ENCODE measurements around the gene TEX22.

DNA sequence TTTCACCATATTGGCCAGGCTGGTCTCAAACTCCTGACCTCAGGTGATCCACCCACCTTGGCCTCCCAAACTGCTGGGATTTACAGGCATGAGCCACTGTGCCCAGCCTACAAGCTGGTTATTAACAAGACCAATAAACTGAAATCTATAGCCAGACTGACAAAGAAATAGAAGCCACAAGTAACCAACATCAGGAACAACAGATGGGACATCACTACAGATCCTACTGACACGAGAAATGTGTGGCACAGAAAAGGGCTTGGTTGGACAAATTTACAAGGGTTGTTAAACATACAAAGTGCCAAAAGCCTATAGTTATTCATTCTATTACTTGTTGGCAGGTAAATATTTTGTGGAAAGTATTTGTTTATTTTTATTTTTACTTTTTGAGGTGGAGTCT, 32.9 kb downstream of the TEX22 start:
- TF ChIP-seq, protein P1, sequence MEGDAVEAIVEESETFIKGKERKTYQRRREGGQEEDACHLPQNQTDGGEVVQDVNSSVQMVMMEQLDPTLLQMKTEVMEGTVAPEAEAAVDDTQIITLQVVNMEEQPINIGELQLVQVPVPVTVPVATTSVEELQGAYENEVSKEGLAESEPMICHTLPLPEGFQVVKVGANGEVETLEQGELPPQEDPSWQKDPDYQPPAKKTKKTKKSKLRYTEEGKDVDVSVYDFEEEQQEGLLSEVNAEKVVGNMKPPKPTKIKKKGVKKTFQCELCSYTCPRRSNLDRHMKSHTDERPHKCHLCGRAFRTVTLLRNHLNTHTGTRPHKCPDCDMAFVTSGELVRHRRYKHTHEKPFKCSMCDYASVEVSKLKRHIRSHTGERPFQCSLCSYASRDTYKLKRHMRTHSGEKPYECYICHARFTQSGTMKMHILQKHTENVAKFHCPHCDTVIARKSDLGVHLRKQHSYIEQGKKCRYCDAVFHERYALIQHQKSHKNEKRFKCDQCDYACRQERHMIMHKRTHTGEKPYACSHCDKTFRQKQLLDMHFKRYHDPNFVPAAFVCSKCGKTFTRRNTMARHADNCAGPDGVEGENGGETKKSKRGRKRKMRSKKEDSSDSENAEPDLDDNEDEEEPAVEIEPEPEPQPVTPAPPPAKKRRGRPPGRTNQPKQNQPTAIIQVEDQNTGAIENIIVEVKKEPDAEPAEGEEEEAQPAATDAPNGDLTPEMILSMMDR (IDR thresholded peaks at IDR 0.05): no peak
- TF ChIP-seq POLR2A (IDR thresholded peaks at IDR 0.05): no peak

All from body of pancreas (tissue), 4 donors.